Heart left ventricle (tissue), 16 donors: ENCODE data around the gene IGF1R. TPM values are rescaled to one million over a fixed set of nuclear protein-coding genes. Genes with fewer than 3 reads are reported as not detected.

Source experiments
- ATAC-seq, 4 donors: fragments of 200-7000 bp; cut with Tn5 transposase; one replicate each; pipeline ENCODE4 v1.9.1; 2020 to 2022; ENCODE audit warnings: moderate library complexity in 4 of 4, mild to moderate bottlenecking in 3 of 4, moderate number of reproducible peaks in 1 of 4
- DNase-seq, 5 donors: peaks; one replicate each; pipeline ENCODE4 v3.0.0-alpha.2; 2020
- H3K27ac ChIP-seq, 12 donors: fragments of 200-600 bp; sonication (generic) in 4 of 12; one replicate each; pipeline versions ENCODE4 v1.5.0 to v1.8.0; 2016 to 2022; ENCODE audit warnings: mild to moderate bottlenecking in 2 of 12
- H3K27me3 ChIP-seq, 9 donors: fragments of 200-600 bp; sonication (generic) in 2 of 9; one replicate each; pipeline versions ENCODE4 v1.5.1 to v1.8.0; 2016 to 2022; ENCODE audit warnings: mild to moderate bottlenecking in 3 of 9
- H3K36me3 ChIP-seq, 9 donors: fragments of 200-600 bp; sonication (generic) in 2 of 9; one replicate each; pipeline versions ENCODE4 v1.5.0 to v1.8.0; 2018 to 2022; ENCODE audit warnings: mild to moderate bottlenecking in 2 of 9
- H3K4me1 ChIP-seq, 12 donors: fragments of 200-600 bp; sonication (generic) in 4 of 12; one replicate each; pipeline versions ENCODE4 v1.5.0 to v1.8.0; 2016 to 2022; ENCODE audit warnings: mild to moderate bottlenecking in 3 of 12
- H3K4me3 ChIP-seq, 12 donors: fragments of 200-600 bp; sonication (generic) in 4 of 12; one replicate each; pipeline versions ENCODE4 v1.5.0 to v1.8.0; 2017 to 2022; ENCODE audit warnings: mild to moderate bottlenecking in 9 of 12, moderate library complexity in 4 of 12
- H3K9me3 ChIP-seq, 12 donors: fragments of 200-600 bp; sonication (generic) in 4 of 12; one replicate each; pipeline versions ENCODE4 v1.5.0 to v1.8.0; 2016 to 2022; ENCODE audit warnings: mild to moderate bottlenecking in 1 of 12
- POLR2A ChIP-seq, 2 donors: fragments of 450-650 bp; IDR thresholded peaks; one replicate each; pipeline ENCODE4 v1.6.1; 2017; ENCODE audit warnings: antibody characterized with exemption in 2 of 2, mild to moderate bottlenecking in 2 of 2, moderate library complexity in 2 of 2
- WGBS, 4 donors: extraction: QIAGEN DNeasy Blood & Tissue Kit in 2 of 4; methylation state at CpG; one replicate each; pipeline versions ENCODE4 v1.1.5 to v1.1.7; 2013 to 2018; 5-methylcytosine and 5-hydroxymethylcytosine counted together
- intact Hi-C, 10 donors: fragments of 100-400 bp; cut with DNase I; formaldehyde crosslinking; loops; one replicate each; pipeline versions ENCODE4 v1.11.1 to v1.14.2; 2022
- polyA plus RNA-seq, 2 donors: library from polyadenylated mRNA; stranded (reverse); fragments of 200-250 nt; gene quantifications; one replicate each; pipeline ENCODE4 v1.2.3, GENCODE V29; 2013
- total RNA-seq, 9 donors: library from RNA; depleted of rRNA in 2 of 9; stranded (reverse); fragments of >200 nt in 2 of 9; fragmentation: NEBNext Ultra II Directional in 3 of 9; extraction: Animal tissue kit (Norgen Biotek cat#: 25700) in 3 of 9; gene quantifications; one replicate each; pipeline versions ENCODE4 v1.1.0 to v1.2.4, GENCODE V29; 2016 to 2023
- TF ChIP-seq, protein P1 (sequence below), 12 donors: fragments of 200-600 bp; sonication (generic) in 4 of 12; IDR thresholded peaks; one replicate each; pipeline versions ENCODE4 v1.5.0 to v1.8.0; 2018 to 2022; ENCODE audit warnings: antibody characterized with exemption in 12 of 12, mild to moderate bottlenecking in 5 of 12
- donor health status: ischemic (EF 13 %, LVEDD 7.1; RV severe dilation, severe dysfunction).
- donor health status: healthy with polysubstance abuse.
- donor health status: DM: no; HTN: yes; CAD: no.
- donor health status: DM: no; HTN: no; CAD: no.
- donor health status: ischemic (EF 25% LVEDD 6.9; RV normal size, moderate dysfunction).
- donor health status: ischemic (EF 25% LVEDD 5.7; RV mildly dilated, moderate dysfunction).
- donor health status: healthy.
- donor health status: DM: yes; HTN: yes; CAD: no.
- donor health status: ischemic (EF 35%, LVEDD 5.7; RV mildly dilated, moderate dysfunction).
- donor health status: nonischemic (EF 11% LVEDD 7.7; RV severe dilation, severe dysfunction).
- donor health status: DM: yes; HTN: yes; CAD: no.
- donor health status: PGD.
- donor health status: ischemic (EF 29% LVEDD 5.4; RV normal size, mild dysfunction).
- donor health status: nonischemic (EF 23%, LVEDD 6.1; RV moderate dilation, normal function).

Gene IGF1R
- total and polyA plus RNA-seq, 11 donors: 7.4 to 93.1 (median 40.5) TPM

DNA sequence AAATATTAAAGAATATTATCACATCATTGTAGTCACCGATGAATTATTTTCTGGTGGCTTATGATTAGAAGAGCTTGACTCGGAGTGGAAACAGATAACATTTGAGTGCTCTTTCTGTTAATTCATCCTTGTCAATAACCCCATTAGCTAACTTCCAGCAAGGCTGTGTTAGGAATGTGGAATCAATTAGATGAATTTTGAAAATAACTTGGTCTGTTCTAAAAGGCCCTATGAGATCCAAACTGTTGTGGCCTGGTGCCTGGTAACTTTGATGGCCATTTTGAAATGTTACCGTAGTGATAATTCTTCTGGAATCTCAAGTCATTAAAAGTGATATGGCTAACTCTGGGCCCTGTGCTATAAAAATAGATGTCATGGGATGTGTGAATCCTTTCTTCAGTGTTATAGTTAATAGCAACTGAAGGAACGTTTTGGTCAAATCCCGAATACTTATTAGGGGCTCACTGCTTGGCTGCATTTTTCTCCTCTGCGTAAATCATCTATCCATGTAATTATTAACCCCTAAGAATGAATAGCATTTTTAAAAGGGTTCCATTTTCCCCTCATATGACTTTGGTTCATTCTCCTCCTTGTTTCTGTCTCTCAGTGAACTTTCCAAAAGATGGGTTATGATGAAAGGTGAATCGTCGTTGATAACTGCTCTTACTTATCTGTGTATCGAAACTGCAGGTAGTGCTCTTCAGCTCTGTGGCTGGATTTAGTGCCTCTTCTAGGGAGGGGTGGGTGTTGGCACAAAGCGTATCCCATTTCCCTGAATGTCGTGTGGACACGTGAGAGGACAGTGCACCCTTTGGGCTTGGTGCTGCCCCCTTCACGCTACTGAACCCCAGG lies 82.7 kb downstream of the IGF1R start:
- ATAC-seq (no peak), DNase-seq (no peak)
- peaks cover 3 to 97% (median 77%) of the 10 kb centered on the region in 12 donors for H3K4me1 ChIP-seq
- H3K27me3 ChIP-seq: no peaks in the 10 kb centered on the region
- TF ChIP-seq, protein P1, sequence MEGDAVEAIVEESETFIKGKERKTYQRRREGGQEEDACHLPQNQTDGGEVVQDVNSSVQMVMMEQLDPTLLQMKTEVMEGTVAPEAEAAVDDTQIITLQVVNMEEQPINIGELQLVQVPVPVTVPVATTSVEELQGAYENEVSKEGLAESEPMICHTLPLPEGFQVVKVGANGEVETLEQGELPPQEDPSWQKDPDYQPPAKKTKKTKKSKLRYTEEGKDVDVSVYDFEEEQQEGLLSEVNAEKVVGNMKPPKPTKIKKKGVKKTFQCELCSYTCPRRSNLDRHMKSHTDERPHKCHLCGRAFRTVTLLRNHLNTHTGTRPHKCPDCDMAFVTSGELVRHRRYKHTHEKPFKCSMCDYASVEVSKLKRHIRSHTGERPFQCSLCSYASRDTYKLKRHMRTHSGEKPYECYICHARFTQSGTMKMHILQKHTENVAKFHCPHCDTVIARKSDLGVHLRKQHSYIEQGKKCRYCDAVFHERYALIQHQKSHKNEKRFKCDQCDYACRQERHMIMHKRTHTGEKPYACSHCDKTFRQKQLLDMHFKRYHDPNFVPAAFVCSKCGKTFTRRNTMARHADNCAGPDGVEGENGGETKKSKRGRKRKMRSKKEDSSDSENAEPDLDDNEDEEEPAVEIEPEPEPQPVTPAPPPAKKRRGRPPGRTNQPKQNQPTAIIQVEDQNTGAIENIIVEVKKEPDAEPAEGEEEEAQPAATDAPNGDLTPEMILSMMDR (IDR thresholded peaks at IDR 0.05): no peak
- no peak for TF ChIP-seq POLR2A (IDR thresholded peaks at IDR 0.05)
- 59 to 70% (median 65%) methylated on average over 13 of the region's 13 CpGs for WGBS, 4 donors
- H3K27ac ChIP-seq: peak overlapping the region; percentile 41 to 95 (median 90)
- intact Hi-C loops: loop anchor here in 2 of 10 donors (5.0 to 10.0 kb wide), 2 partner anchors 76 to 79 kb away; no protein-coding TSS in a partner anchor
- no peak overlapping the region for H3K4me3 ChIP-seq
- H3K9me3 ChIP-seq: no peaks in the 10 kb centered on the region
- no peaks in the 10 kb centered on the region for H3K36me3 ChIP-seq

DNA sequence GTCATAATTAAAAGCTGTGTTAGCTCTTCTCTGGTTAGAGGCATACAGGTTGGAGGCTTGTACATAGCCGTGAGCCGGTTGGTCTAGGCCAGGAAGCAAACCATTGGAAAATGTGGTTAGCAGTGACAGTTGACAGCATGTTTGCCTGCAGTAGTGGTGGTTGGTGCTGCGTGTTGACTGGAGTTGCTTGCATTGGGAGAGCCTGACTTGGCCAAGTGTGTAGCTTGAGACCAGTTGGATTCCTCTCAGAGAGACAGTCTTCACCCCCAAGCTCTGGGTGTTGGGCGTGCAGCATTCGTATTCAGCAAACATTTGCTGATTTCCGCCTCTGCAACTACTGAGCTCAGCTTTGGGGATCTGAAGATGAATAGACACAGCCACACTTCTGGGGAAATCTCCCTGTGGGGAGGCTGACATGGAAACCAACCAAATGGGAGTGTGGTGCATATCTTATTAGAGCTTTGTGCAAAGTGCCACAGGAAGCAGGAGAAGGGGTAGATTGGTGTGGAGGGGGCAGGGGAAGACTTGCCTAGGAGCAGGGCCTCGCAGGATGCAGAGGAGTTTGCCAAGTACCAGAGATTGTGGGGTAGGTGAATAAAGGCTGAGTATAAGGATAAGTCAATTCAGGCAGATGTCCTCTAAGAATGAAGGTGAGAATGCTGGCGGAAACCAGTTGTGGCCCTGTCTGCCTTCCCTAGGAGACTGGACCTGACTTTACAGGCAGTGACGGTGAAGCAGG lies 83.5 kb downstream of the IGF1R start:
- WGBS, 4 donors: 89 to 97% (median 94%) methylated on average over 9 of the region's 9 CpGs
- DNase-seq: no peak
- no peak for ATAC-seq
- no peaks in the 10 kb centered on the region for H3K27me3 ChIP-seq
- no peaks in the 10 kb centered on the region for H3K36me3 ChIP-seq
- H3K27ac ChIP-seq: peak overlapping the region; percentile 41 to 95 (median 90)
- no peaks in the 10 kb centered on the region for H3K9me3 ChIP-seq
- peaks cover 3 to 98% (median 73%) of the 10 kb centered on the region in 12 donors for H3K4me1 ChIP-seq
- TF ChIP-seq POLR2A (IDR thresholded peaks at IDR 0.05): no peak
- TF ChIP-seq, protein P1 (IDR thresholded peaks at IDR 0.05): no peak
- intact Hi-C loops: loop anchor here in 2 of 10 donors (5.0 to 10.0 kb wide), 2 partner anchors 77 to 80 kb away; no protein-coding TSS in a partner anchor
- no peak overlapping the region for H3K4me3 ChIP-seq

DNA sequence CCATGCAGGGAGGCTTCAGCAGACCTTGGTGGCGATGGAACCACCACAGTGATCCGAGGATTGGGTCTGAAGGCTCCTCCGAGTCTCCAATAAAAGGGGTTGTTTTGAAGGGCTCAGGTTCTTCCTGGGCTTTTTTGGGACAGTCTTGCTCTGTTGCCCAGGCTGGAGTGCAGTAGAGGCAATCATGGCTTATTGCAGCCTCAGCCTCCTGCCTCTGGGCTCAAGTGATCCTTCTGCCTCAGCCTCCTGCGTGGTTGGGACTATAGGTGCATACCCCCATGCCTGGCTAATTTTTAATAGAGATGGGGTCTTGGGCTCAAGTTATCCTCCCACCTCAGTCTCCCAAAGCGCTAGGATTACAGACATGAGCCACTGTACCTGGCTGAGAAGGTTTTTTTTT lies 84.8 kb downstream of the IGF1R start:
- 95 to 98% (median 97%) methylated on average over 5 of the region's 5 CpGs for WGBS, 4 donors
- H3K36me3 ChIP-seq: no peaks in the 10 kb centered on the region
- peaks cover 2 to 98% (median 69%) of the 10 kb centered on the region in 12 donors for H3K4me1 ChIP-seq
- intact Hi-C loops: loop anchor here in 2 of 10 donors (5.0 to 10.0 kb wide), 2 partner anchors 78 to 81 kb away; no protein-coding TSS in a partner anchor
- peak overlapping the region in 5 of 12 donors; percentile 83 to 94 (median 93) for H3K27ac ChIP-seq
- no peak overlapping the region for H3K4me3 ChIP-seq
- no peaks in the 10 kb centered on the region for H3K9me3 ChIP-seq
- no peaks in the 10 kb centered on the region for H3K27me3 ChIP-seq
- no peak for DNase-seq
- TF ChIP-seq POLR2A (IDR thresholded peaks at IDR 0.05): no peak
- TF ChIP-seq, protein P1 (IDR thresholded peaks at IDR 0.05): no peak
- no peak for ATAC-seq
